HG02981 (cell line): ENCODE results near the gene TMEM18.

ENCODE experiments used
- ATAC-seq: cut with Tn5 transposase; IDR thresholded peaks from one replicate; pipeline ENCODE4 v1.9.1; 2021; ENCODE audit warnings: mild to moderate bottlenecking, moderate library complexity; ENCODE audit not compliant: unreplicated experiment

Gene TMEM18

GRCh38 chr2:653645-654425, 23.4 kb downstream of the TMEM18 start:
- ATAC-seq = no peak

GRCh38 chr2:652881-653480, 24.2 kb downstream of the TMEM18 start:
- no peak for ATAC-seq

- ATAC-seq = no peak
These were observed 25.2 kb downstream of the TMEM18 start for GRCh38 chr2:651951-652373.

GRCh38 chr2:650343-651310, 26.6 kb downstream of the TMEM18 start:
- no peak for ATAC-seq

- no peak for ATAC-seq
These were observed 27.5 kb downstream of the TMEM18 start for GRCh38 chr2:649426-650342.

- no peak for ATAC-seq
These were observed 28.5 kb downstream of the TMEM18 start for GRCh38 chr2:648476-649424.

GRCh38 chr2:647691-648231, 29.4 kb downstream of the TMEM18 start:
- no peak for ATAC-seq

- no peak for ATAC-seq
These were observed 30.1 kb downstream of the TMEM18 start for GRCh38 chr2:647003-647560.

GRCh38 chr2:644871-645270, 32.3 kb downstream of the TMEM18 start:
- ATAC-seq = no peak

- ATAC-seq = no peak
These were observed 33.4 kb downstream of the TMEM18 start for GRCh38 chr2:643761-644160.

- ATAC-seq = no peak
These were observed 33.9 kb downstream of the TMEM18 start for GRCh38 chr2:643334-643733.

- no peak for ATAC-seq
These were observed 35.1 kb downstream of the TMEM18 start for GRCh38 chr2:641872-642815.

- ATAC-seq = no peak
These were observed 35.9 kb downstream of the TMEM18 start for GRCh38 chr2:641164-641871.

- ATAC-seq = no peak
These were observed 37.5 kb downstream of the TMEM18 start for GRCh38 chr2:639703-640102.

- no peak for ATAC-seq
These were observed 39.4 kb downstream of the TMEM18 start for GRCh38 chr2:637804-638203.

- no peak for ATAC-seq
These were observed 39.8 kb downstream of the TMEM18 start for GRCh38 chr2:637406-637776.
